Stimulated activated CD4-positive, alpha-beta T cell treated with anti-CD3 and anti-CD28 coated beads, Interleukin-12 subunit alpha, Interleukin-12 subunit beta, amount 100 ng/mL, for 4 hours (primary cell): ENCODE results near the gene UBAC2.

Source experiments
- DNase-seq: peaks from one replicate; pipeline ENCODE4 v3.0.0-alpha.2; 2020

UBAC2 gene

DNA sequence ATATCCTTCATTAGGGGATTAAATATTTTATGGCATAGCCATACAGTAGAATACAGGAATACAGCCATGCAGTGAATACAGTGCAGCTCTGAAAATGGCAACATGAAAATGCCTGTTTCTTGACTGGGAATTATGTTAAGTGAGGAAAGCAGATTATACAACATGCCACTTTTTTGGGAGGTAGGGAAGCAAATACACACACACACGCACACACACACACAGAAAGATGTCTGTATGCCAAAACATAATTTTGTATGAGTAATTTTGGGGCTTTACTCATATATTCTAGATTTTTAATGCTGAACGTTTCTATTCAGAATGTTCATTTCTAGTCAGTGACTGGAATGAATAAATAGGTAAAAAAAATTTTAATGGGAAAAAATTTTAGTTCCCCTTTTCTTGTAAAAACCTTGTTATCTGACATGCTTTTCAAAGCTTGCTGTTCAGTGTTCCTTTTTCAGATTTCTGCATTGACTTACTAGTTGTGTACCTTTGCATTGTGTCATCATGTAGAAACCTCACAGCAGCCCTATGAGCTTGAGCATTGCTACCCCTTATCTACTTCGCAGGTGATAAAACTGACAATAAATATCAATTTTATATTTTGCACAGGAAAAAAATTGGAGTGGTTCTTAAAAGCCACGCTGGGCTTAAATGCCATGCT is 98.7 kb downstream of the UBAC2 start:
- DNase-seq, result no peak

- DNase-seq, result no peak
Observed at GRCh38 chr13:99299920-99300341, 99.3 kb downstream of the UBAC2 start.

GRCh38 chr13:99301056-99301838 is 100.6 kb downstream of the UBAC2 start:
- no peak for DNase-seq

- no peak for DNase-seq
Observed at GRCh38 chr13:99301913-99302636, 101.4 kb downstream of the UBAC2 start.

- no peak for DNase-seq
Observed at GRCh38 chr13:99302637-99303505, 102.2 kb downstream of the UBAC2 start.

DNA sequence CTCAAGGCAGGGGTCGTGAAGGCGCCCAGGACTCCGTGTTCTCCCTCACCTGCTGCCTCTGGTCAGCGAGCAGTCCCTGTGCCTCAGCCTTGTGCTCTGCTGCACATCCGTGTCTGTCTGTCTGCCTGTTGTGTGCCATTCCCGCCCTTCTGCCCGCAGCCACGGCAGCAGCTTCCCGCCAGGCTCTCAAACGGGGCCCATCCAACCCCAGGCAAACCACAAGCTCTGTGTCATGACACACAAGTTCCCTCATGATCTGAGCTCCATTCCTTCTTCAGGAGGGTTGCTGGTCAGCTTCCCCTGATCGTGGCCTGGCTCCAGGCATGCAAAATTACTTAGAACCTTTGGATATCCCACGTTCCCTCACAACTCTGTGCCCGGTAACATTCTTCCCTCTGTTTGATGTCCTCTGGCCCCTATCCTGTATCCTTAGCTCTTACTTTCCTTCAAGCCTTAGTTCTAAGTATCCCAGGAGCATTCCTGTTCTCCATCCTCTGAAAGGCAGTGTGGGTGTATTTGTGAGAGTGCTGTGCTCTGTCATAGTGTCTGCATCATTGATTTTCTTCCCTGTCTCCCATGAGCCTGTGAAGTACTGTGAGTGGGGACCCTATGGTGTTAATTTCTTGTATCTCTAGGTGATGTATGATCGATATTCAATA is 103.3 kb downstream of the UBAC2 start:
- peak; percentile 37 for DNase-seq

DNA sequence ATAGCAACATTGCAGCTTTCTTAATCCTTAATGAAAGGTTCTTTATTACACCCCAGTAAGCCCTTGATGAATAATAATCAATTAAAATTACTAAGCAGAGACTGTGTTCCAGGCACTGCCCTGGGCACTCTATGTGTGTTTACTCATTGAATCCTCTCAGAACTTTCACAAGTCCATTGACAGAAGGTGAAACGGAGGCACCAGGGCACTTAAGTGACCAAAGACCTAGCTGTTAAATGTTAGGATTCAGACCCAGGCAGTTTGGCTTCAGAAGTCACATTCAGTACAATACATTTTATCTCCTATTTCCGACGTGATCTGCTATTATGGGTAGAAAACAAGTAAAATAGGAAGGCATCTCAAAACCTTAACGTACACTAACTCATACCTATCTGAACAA is 103.9 kb downstream of the UBAC2 start:
- no peak for DNase-seq

- no peak for DNase-seq
Observed at GRCh38 chr13:99305158-99305557, 104.5 kb downstream of the UBAC2 start.

- DNase-seq, result no peak
Observed at GRCh38 chr13:99305566-99305965, 104.9 kb downstream of the UBAC2 start.

GRCh38 chr13:99307247-99307646 is 106.6 kb downstream of the UBAC2 start, which contains the start of gene GPR183:
GPR183 (minus strand) TSS chr13:99307399; CDS start chr13:99296145, 11,254 bp downstream.
- no peak for DNase-seq

GRCh38 chr13:99307648-99308339 is 107.1 kb downstream of the UBAC2 start:
- peak; percentile 58 for DNase-seq

DNA sequence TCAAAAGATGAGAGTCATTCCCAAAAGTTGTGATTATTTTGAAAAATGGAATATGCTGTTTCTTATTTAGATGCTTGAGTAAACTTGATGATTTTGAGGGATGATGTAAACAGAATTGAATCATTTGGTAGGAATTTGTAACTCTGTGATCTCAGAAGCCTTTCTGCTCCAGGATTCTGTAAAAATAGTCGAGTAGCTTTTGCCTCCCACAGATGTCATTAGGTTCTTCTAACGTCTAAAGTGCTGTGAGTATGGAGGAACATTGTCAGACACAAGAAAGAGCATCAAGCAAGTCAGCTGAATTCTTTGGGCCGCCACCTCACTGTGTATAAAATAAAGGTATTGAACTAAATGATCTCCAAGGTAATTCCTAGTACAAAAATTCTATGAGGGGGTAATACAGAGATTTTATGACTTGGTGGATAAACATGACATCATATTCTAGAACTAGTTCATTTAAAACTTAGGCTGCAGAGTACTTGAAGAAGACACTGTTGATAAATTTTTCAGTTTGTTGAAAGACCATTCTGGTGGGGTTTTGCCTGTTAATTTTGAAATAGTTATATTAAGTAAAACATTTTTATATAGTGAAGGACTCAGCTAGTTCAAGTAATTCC is 107.9 kb downstream of the UBAC2 start:
- no peak for DNase-seq

DNA sequence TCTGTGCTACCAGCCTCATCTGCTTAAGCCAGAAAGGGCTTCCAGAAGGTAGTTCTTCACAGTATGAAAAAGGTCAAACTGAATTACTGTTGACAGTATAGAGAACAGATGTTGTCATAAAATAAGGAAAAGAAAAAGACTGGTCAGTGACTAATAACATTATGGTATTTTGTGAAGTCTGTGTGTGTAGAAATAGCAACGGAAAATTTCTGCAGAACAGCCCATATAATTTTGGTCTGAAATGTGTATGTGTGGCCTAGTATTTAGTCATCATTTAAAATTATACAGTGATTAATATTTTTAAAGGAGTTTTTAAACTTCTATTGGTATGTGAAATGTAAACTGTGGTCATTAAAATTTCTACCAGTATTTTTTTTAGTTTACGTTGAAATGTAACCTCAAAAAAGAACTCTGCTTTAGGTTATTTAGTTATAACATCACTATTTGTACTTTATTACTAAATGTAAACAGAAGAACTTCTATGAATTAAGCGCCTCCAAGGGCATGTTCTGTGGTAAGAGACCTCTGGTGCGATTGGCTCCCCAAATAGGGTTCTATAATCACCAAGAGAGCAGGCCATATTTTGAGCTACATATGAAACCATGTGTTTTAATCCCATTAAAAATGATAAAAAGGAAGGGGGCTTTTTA is 109.9 kb downstream of the UBAC2 start:
- DNase-seq, result no peak

GRCh38 chr13:99311137-99311536 is 110.5 kb downstream of the UBAC2 start:
- no peak for DNase-seq

DNA sequence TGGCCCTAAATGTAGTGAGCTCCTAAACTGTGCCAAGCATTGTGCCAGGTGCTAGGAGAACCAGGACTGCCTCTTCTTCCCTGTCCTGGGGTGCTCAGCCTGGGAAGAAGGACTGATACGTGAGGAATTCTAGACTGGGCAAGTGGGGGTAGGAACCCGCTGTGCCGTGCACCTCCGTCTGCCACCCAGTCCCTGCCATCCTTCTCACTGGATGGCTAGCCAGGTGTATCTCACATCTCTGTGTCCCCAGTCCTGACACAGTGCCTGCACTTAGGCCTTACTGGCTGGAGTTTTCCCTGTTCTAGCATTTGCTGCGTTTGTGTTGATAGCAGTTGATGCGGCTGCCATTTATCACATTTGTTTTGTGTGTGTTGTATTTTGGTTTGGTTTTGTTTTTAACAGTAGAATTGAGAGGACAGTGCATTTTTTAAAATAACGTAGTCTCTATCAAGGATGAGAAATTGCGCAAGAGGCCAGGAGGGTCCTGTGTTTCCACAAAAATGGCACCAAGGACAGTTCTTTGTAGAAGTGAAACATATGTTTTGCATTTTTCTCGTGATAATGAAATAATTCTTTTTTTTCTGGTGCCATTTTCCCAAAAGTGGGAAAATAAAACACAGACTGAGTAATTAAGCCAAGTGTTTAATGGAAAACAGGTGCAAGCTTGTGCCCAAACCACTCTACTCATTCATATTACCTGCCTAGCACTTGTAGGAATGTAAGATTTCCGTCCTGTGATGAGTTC is 111.3 kb downstream of the UBAC2 start:
- no peak for DNase-seq

DNA sequence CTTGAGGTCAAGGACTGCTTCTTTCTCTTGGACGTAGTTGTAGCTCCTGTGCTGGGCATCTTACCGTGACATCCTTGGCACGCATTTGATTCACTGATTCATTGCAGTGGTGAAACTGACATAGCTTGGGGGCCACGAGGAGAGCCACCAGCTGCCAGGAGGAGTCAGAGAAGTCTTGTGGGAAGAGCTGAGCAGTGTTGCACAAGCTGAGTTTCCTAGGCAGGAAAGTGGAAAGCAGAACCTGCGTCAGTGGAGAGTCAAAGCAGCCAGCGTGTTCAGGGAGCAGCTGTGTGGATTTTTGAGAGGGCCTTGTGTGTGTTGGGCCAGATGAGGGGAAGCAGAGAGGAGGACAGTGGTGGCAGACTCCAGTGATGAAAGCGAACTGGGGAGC is 111.8 kb downstream of the UBAC2 start:
- no peak for DNase-seq

DNA sequence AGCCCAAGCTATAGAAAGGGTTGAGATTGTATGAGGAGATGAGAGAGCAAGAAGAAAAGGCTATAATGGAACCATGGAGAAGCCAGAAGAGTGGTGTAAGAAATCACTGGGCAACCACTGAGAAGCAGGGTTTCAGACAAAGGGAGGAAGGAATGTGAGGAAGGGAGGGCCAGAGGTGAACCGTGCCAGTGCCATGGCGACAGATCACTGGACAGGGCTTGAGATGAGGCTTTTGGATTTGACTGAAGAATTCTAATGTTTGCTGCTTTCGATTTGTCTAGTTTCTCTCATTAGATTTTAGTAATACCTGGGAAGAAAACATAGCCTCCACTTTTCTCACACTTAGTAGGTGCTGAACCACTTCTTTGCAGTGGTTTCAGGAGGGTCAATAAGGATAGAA is 112.8 kb downstream of the UBAC2 start:
- DNase-seq, result no peak

- DNase-seq, result no peak
Observed at GRCh38 chr13:99313941-99314340, 113.3 kb downstream of the UBAC2 start.

DNA sequence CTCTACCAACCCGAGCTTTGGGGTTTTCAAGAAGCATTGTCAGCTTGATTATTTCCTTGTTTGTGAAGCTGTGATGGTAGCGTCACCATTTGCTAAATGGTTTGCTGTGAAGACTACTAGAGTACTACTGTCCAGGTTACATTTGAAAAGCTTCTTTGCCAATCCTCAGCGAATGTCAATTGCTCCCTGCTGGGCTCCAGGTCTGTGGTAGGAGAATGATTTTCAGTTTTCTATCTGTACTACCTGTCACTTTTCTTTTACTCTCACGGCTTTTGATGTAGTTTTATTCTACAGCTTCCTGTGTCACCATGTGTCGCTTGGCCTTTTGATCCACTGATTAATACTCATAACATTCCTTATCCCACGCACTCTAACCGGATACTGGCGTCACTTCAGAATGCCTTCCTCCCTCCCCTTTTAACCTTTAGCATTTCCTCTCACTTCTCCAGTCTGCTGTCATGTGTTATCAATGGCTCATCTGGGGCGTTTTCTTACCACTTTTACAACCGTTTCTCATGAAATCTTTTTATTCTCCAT is 114.1 kb downstream of the UBAC2 start:
- DNase-seq, result peak; percentile 50
